GM19468 (cell line): ENCODE results near the gene PRDM16.

Experiments used
- ATAC-seq: cut with Tn5 transposase; IDR thresholded peaks from one replicate; pipeline ENCODE4 v1.9.1; 2021; ENCODE audit warnings: mild to moderate bottlenecking, moderate library complexity, moderate number of reproducible peaks; ENCODE audit not compliant: unreplicated experiment; ENCODE audit errors: extremely low read depth

The PRDM16 gene

DNA sequence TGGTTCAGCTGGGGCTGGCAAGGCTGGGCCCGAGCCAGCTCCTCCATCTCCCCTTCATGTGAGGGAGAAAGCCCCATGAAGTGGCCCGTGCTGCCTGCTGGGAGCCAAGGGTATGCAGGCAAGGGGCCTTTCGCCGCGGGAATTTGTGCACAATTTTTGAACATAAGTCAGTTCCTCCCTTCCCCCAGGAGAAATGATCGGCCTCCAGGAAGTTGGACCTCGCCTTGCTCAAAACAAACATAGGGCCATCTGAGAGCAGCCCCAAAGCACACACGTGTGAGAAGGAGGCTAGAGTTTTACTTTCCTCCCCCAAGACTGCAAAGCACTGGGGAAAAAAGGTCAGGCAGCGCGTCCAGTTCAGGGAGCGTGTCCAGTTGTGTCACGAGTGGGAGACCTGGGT, 64.7 kb downstream of the PRDM16 start:
- ATAC-seq = no peak

DNA sequence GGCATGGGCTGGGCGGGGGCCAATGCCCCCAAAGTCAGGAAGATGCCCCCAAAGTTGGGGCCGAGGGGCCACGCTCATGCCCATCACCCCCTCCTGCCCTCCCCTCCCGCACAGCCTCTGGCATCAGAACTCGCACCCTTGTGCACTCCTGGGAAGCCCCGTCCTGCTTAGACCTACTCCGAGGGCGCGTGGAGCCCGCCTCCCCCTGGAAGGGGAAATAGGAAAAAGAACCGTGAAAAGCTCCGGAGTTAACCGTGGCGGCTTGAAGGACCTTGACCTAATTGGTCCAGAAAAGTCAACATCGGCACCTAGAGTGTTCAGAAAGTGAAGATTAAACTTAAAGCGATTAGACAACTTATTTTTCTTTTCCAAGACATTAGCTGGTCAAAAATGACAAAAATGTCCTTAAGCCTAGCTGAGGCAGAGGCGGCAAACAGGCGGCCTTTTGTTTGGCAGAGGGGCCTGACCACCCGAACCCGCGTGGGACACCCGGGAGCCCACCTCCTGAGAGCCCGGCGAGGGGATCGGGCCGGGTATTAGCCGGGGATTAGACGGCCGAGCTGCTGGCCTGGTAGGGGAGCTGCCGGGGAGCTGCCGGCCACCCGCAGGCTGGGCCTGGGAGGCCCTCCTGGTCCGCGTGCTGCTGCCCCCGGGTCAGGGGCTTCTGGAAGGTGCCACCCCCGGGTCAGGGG, 65.5 kb downstream of the PRDM16 start:
- no peak for ATAC-seq

DNA sequence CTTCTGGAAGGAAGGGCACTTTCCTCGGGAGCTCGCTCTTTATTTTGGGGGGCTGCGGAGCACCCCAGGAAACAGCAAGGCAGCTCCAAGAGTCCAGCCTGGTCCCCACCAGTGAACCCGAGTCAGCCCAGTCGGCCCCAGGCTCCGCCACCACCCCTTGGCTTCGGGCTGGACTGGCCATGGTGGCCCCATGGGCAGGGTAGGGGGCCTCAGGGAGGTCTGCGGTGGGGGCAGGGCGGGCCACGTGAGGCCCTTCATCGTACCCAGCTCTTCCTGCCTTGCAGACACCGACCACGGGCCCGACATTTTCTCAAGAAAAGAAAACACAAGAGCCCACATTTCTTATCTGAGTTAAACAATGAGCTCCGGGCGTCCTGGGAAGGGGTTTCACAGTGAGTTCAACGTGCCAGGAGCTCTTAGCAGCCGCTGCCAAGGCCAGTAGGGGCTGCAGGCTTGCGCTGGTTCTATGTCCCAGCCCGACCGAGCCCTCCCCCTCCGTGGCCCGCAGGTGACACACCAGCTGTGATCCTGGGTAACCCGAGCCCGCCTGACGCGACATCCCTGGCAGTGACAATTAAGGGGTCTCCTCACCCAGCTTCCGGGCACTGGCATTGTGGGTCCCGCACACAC, 66.2 kb downstream of the PRDM16 start:
- ATAC-seq = no peak

DNA sequence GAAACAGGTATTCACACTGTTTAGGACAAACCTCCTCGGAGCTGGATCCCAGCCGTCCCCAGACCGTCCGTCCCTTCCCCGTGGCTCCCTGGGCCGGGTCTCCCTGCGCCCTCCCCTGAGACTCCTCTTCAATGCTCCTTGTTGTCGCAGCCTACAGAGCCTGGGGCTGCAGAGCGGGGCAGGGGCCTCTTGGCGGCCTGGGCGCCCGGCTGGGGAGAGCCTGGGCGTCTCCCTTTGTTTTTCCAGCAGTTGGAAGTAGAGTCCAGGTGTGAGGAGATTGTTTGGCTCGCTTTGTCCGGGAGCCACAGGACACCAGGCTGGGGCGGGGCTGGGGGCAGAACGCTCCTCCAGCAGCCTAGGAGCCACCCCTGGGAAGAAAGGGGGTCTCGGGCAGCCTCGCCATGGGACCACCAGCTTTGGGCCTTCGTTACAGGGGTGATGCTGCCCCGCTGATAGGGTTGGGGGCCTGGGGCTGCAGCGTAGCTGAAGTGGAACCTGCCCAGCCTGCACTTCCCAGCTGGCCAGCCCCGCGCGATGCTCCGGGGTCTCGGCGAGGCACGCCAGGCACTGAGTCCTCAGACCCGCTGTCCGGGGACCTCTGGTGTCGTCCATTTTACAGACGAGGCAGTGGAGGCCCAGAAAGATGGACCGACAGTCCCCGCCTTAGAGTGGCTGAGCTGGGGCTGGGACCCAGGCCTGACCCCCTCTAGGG, 66.9 kb downstream of the PRDM16 start:
- ATAC-seq = no peak

DNA sequence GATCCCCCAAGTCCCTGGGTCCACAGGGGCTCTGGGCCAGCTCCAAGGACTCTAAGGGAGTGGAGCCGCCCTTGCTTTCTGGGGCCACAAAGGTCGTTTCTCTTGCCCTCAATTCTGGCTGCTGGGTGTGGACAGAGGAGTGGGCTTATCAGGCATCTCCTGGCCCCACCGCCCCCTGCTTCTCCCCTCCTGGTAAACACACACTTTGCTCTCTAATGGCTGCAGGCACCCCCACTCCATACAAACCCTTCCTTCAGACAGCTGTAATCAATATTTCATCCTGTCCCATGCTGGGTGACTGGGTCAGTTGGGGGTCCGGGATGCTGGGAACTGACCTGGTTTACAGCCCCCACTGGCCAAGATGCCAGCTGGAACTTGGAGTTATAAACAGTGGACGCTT, 67.5 kb downstream of the PRDM16 start:
- no peak for ATAC-seq

DNA sequence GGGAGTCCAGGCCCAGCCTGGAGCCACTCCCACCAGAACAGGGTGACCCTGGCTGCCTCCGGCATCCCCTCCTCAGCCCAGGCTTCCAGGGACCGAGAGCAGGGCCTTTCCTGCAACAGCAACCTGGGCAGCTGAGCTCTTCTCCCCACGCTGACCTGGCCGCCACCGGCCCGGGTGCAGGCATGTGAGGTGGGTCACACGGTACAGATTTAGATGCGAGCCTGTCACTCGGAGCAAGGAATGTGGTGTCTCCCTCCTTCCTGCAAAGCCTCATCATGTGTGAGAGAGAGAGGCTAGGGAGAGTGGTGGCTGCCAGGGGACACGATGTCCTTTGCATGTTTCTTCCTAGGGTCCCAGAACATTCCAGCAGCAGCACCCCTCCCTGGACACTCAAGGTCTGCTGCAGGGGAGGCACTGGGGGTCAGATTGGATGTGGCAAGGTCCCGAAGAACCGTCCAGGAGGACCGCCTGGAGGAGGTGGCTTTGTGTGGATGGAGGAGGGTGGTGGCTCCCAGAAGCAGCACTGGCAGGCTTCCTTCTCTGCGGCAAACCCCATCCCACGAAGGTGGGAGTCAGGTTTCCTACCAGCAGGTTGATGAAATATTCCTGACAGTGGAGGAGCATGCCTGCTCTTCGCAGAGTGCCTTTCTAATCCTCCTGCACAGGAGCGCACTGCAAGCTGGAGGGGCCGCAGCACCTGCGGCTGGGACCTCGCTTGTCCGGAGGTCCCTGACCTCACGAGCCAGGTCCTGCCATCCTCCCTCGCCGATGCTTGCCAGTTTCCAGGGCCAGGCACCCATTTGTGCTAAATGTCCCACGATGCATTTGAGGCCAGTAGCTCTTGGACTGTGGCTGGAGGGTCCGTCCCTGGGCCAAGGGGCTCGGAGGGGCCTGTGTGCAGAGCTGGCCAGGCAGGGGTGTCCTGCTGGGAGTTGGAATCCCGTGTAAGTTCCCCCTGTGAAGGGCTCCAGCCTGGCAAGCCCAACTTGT, 68.4 kb downstream of the PRDM16 start:
- ATAC-seq = no peak

DNA sequence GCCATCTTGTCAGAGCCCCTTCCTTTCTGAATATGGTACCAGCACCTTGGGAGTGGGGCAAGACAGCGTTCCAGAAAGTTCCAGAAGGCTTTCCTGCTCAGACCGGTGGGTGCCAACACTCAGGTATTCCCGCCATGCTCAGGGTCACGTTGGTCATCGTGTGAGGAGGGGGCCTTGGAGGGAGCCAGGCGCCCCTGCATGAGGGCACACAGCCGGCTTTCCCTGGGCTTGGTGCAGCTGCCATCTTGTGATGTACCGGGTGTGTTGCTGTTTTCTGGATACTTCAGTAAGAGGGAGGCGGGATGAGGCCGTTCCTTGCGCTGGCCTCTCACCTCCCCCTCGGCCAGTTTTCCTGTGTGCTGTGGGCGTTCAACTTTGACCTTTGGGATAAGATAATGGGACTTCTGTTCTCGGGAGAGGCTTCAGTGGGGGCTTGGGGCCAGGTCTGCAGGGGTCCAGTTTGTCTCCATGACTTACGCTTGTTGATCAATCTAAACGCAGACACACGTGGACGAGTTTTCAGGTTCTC, 69.7 kb downstream of the PRDM16 start:
- ATAC-seq = no peak

DNA sequence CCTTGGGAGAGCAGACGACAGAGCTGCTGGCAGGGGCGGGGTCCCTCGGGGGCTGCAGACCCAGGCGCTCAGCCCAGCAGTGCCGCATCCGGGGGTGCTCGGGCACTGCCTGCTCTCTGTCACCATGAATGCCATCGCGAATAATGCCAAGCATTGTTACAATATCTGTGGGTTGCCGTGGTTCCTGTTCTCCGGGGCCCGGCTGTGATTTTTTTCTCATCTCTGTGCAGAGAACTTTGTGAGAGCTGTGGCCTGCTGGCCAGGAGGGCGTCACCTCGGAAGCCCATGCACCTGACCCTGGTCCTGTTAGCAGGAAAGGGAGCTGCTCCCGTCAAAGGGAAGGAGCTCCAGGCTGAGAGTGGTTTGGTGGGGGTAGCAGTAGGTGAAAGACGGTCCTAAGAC, 70.4 kb downstream of the PRDM16 start:
- ATAC-seq = no peak

DNA sequence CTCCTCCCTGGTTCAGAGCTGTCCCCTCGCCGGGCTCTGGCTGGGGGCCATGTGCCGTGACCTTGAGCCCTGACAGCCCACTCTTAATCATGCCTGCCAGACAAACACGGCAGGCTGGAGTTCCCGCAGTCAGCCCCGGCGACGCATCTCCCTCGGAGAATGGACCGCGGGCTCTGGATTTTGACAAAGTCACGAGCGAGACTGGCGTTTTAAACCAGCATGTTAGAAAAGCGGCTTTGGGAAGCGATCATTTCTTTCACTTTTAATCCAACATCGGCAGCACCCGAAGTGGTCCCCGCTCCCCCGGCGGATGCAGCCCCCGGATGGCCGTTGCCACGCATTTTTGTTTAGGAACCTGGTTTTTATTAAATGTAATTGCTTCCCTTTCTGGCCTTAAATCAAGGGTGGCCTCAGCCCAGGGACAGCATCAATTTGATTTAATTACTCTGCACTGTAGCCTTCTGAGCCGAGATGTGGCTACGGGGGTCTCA, 70.9 kb downstream of the PRDM16 start:
- no peak for ATAC-seq

DNA sequence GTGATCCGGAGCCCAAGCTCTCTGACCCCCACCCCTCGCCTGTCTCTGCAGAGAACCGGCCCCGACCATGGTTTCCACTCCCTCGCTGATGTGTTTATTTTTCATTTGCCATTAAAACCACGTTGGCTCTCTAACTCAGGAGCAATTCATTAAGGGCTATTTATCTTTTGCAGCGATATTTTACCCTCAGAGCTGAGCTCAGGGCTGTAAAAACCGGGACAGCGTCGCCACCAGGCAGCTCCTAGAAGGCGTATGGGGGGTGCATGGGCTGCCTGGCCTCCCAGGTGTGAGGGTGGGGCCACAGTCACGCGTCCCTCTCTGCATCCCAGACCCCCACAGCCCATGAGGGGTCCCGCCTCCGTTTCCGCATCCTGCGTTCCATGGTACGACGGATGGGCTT, 71.4 kb downstream of the PRDM16 start:
- no peak for ATAC-seq

DNA sequence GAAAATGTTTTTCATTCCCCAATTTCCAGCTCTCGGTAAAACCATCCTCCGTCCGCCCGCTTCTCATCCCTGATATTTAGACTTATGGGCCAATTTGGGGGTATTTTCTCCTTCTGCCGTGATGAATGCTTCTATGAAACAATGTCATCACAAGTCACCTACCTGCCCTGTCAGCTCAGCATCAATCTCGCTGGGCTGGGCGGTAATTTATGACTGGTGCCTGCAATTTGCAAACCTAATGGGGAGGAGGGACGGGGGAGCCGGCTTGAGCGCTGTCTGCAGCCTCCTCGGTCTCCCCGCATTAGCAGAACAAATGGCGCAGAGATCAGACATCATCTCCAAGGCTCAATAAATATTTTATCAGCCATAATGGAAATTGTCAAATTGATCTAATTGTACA, 72.1 kb downstream of the PRDM16 start:
- no peak for ATAC-seq

DNA sequence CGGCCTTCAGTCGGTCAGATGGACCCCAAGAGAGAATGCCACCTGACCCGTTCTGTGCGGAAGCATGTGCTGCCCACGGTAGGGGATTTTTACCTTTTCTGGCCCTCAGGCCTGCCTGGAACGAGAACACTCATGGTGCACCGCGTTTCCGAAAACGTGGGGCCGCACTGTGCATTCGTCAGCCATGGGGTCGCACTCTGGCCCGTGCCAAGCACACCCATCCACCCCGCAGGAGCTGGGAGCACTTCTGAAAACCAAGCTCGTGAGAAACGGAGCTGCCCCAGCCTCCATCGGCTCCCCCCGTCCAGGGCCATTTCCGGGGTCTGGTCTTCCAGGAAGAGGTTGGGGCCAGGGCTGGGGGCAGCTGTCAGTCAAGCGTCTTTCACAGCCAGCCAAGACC, 72.8 kb downstream of the PRDM16 start:
- no peak for ATAC-seq

DNA sequence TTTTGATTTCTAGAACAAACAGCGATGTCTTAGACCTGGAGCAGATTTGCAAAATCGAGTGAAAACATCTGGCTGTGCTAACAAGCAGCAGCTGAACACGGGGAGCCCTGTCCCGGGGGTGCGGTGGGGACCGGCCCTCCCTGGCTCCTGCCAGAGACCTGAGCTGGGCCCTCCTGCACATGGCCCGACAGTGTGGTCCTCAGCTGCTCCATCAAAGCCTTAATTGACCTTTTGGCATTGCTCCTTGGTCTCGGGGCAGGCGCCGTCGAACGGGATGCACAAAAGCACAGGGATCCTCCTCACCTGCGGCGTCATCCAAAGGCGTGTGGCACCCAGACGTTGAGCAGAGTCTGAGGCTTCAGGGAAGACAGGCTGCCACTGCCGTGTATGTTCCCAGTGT, 73.2 kb downstream of the PRDM16 start:
- no peak for ATAC-seq

DNA sequence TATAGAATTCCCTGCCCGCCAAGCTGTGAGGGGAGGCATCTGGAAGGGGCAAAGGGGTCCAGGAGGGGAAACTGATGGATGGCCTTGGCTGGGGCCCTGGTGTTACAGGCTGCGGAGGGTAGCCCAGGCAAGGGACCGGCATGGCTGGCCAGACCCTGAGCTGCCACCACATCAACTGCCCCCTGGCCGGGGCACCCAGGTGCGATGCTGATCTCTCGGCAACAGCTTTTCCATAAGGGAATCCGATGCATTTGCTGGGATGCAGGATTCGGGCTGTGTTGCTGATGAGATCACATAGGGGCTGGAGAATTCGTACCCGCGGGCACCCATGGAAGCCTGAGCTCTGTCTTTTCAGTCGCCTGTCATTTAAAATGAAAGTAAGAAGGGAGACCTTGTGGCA, 73.7 kb downstream of the PRDM16 start:
- ATAC-seq = no peak

DNA sequence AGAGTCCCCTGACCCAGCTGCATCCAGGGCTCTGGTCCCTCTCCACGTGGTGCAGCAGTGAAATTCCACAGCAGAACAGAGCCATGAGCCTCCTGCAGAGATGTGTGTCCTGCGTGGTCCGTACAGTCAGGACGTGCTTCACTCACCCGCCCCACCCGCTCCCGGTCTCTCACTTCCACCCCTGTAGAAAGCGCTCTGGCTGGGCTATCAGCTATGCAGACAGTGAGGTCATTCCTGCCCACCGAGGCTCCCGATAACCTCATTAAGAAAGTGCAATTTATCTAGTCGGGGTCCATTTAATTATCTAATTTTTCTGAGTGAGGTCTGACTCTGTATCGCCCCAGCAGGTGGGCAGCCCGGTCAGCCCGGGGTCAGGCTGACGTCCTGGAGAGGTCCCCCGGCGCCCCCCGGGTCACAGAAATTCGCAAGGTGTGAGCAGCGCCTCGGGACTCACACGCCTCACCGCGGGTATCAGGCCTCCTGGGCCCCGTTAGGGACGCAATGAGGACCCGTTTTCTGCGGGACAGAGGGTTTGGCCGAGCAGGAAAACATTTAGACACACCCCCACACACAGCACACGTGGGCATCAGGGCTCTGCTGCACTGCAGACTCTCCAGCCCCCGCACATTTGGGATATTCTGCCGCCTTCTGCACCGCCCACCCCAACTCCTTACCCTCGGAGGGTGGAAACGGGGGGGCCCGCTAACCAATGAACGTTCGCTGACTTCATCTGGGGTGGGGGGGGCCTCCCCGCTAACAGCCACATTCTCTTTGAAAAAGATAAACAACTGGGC, 76.7 kb downstream of the PRDM16 start:
- no peak for ATAC-seq

DNA sequence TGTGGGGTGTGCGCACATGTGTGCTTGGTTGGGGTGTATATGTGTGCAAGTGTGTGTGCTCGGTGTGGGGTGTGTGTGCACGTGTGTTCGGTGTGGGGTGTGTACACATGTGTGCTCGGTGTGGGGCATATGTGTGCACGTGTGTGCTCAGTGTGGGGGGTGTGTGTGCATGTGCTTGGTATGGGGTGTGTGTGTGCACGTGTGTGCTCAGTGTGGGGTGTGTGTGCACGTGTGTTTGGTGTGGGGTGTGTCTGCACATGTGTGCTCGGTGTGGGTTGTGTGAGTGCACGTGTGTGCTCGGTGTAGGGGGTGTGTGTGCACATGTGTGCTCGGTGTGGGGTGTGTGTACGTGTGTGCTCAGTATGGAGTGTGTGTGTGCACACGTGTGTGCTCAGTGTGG, 77.5 kb downstream of the PRDM16 start:
- no peak for ATAC-seq

DNA sequence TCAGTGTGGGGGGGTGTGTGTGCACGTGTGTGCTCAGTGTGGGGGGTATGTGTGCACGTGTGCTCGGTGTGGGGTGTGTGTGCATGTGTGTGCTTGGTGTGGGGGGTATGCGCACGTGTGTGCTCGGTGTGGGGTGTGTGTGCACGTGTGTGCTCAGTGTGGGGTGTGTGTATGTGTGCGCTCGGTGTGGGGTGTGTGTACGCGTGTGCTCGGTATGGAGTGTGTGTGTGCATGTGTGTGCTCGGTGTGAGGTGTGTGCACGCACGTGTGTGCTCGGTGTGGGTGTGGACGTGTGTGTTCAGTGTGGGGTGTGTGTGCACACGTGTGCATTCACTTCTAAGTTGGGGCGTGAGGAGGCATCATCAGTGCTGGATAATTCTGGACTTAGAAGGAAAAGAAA, 77.9 kb downstream of the PRDM16 start:
- ATAC-seq = no peak

DNA sequence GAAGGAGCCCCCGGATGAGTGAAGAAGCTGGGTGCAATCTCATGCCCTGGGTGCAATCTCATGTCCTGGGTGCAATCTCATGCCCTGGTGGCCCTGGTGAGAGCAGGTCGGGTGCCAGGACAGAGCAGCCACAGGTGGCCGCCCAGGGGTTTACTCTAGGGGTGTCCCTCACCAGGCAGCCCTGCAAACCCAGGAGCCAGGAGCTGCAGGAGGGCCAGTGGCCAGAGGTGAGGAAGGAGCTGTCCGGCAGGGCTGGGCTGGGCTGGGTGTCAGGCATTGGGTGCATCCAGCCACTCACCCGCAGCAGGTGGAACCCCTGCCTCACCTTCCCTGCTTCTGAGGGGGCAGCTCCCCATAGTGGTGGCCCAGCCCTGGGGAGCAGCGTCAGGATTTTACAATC, 79.2 kb downstream of the PRDM16 start:
- ATAC-seq = no peak

DNA sequence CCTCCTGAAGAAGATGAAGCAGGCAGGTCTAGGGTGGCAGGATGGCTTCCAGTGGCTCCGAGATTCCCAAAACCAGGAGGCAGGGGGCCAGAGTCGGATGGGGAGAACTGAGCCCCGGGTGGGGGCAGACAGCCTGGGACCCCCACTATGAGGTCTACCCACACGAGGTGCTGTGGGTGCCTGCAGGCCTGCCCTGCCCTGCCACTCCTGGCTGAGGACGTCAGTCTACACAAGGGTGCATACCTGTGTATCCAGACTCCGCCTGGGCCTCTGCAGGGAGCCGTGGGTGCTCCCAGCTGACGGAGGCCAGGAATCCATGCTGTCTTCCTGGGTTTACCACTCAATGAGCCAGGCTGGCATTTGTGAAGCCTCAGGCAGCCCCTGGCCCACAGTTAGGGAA, 80.3 kb downstream of the PRDM16 start:
- no peak for ATAC-seq
